OCI-LY3 (cell line): ENCODE data around the gene DLG1.

Experiments
- EZH2phosphoT487 ChIP-seq: fragments of 200-600 bp; shearing (Covaris generic); IDR thresholded peaks from 2 replicates; pipeline ENCODE4 v1.6.1; 2018; ENCODE audit warnings: antibody characterized with exemption, mixed run types, low read depth
- TF ChIP-seq, protein P1 (sequence below): fragments of 200-600, 300-600 bp; sonication (generic); IDR thresholded peaks from 2 replicates; pipeline ENCODE4 v1.5.1; 2014; ENCODE audit warnings: antibody characterized with exemption, low read length, low read depth

DNA sequence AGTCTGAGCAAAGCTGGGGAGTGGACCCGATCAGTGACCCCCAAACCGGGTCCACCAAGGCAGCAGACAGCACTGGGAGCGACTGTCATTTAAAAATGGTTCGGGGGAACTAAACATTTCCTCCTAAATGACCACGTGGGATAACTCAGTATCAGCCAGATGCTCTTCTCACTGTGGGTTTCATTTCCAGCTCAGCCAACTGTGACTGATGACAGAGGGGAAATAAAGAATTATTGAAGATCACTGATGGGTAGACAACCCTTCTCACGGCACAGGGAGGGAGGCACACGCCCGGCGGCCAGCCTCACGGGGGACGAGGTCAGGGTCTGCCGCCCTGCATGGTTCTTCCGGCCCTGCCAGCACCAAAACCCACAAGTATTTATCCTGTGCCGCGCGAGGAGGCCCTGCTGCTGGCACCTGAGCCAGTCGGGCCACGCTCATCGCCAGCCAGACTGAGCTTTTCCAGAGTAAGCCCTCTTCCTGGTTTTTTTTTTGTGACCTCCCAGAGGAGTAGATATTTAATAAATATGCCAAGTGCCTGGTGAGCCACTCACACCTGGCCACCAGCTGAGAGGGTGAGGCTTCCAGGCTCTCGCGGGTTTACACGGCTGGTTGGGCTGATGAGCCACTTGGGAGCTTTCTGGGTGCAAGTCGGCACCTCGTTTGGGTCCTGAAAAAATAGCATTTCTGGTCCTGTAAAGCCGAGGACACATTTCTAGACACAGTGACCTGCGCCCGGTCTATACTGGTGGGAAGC is 275.0 kb downstream of the DLG1 start:
- TF ChIP-seq, protein P1, sequence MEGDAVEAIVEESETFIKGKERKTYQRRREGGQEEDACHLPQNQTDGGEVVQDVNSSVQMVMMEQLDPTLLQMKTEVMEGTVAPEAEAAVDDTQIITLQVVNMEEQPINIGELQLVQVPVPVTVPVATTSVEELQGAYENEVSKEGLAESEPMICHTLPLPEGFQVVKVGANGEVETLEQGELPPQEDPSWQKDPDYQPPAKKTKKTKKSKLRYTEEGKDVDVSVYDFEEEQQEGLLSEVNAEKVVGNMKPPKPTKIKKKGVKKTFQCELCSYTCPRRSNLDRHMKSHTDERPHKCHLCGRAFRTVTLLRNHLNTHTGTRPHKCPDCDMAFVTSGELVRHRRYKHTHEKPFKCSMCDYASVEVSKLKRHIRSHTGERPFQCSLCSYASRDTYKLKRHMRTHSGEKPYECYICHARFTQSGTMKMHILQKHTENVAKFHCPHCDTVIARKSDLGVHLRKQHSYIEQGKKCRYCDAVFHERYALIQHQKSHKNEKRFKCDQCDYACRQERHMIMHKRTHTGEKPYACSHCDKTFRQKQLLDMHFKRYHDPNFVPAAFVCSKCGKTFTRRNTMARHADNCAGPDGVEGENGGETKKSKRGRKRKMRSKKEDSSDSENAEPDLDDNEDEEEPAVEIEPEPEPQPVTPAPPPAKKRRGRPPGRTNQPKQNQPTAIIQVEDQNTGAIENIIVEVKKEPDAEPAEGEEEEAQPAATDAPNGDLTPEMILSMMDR: no peak
- no peak for TF ChIP-seq EZH2phosphoT487
